Activated CD4-positive, alpha-beta T cell treated with anti-CD3 and anti-CD28 coated beads, Interleukin-10, Interleukin-2, amounts not matched to agents 100 ng/mL and 50 ng/mL, durations not matched to agents 16 hours and 8 hours (primary cell): ENCODE results near the gene CTDSP2.
A peak's percentile ranks its signal among the peaks of the same experiment; 100 is the strongest.
"Not testable (repeated sequence)": the region's sequence is repeated elsewhere in the genome, so short reads cannot be mapped to it uniquely, and the experiment has no call there.

Experiments
- DNase-seq: peaks from one replicate; pipeline ENCODE4 v3.0.0-alpha.2; 2020

The CTDSP2 gene, protein sequence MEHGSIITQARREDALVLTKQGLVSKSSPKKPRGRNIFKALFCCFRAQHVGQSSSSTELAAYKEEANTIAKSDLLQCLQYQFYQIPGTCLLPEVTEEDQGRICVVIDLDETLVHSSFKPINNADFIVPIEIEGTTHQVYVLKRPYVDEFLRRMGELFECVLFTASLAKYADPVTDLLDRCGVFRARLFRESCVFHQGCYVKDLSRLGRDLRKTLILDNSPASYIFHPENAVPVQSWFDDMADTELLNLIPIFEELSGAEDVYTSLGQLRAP

DNA sequence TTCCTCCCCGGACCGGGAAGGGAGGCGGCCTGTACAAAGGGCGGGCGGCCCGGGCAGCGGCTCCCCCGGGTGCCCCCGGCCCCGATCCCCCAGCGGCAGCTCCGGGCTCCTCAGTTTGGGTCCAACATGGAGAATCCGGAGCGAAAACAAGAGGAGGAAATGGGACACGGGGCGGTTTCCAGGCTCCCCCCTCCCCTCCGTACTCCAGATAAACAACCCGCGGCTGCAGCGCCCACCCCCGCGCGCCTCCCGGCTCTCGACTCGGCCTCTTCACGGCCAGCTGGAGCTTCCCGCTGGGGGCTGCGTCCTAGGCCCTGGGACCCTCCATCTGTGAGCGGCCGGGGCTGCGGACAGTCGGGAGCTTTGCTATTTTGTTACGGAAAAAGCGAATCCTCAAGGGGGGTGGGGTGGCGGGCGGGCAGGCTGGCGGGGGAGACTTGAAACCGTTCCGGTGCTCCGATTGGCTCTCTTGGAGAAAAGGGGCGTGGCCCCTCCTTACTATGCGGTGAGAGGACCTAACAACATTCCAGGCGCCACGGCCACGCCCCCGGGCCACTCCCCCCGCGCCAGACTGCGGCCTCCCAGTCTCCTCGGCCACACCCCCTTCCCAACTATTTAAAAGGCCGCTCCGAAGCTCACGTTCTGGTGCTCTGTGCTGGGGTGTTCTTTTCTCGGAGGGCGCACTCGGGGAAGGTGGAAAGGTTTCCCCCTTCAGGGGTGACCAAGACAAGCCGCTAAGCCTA lies at the start of gene CTDSP2:
Gene CTDSP2, minus strand, starts transcription at position 153 of the 743 bp plus-strand sequence. CDS start 294 bp downstream, outside the sequence.
- peak; percentile 96 for DNase-seq

DNA sequence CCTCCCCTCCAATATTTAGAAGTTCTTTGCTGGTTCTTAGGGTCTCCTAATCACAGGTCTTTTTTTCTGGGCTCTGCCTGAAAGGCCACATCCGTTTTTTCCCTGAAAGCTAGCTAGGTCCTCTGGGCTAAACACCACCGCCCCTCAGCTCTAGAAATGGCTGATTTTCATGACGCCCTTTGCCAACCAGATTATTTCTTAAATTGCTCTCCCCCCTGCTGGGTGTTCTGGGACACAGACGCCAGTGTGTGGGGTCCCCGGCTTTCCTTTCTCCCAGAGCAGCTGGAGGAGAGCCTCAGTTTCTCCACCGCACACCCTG lies 49.5 kb upstream of the CTDSP2 start:
- DNase-seq, result no peak

DNA sequence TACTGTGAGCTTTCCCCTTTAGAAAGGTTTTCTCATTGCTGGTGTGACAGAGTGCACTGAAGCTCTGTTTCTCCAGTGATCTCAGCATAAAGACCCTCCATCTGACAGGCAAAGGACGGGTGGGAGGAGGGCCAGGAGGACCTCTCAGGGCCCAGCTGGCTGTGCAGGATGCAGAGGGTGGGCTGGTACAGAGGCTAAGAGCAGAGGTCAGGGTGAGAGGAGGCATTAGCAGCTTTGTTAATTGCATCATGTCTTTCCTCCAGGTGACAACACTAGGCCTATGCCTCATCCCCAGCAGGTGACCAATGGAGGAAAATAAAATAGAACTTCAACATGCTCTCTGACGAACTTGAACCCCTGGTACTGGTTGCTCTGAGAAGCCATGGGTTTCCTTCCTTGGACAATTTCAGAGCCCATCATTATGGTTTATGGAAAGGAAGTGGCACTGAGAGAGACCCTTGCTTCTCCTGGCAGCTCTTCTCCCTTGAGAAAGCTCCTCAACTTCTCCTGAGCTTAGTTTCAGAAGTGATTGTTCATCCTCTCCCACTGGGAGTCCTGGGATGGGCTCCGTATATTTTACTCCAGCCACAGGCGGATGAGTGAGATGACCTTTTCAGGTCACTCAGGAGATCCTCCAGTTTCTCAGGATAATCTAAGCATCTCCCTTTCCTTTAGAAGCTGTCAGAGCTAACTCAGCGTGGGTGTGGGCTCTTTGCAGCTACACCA lies 49.0 kb upstream of the CTDSP2 start:
- no peak for DNase-seq

DNA sequence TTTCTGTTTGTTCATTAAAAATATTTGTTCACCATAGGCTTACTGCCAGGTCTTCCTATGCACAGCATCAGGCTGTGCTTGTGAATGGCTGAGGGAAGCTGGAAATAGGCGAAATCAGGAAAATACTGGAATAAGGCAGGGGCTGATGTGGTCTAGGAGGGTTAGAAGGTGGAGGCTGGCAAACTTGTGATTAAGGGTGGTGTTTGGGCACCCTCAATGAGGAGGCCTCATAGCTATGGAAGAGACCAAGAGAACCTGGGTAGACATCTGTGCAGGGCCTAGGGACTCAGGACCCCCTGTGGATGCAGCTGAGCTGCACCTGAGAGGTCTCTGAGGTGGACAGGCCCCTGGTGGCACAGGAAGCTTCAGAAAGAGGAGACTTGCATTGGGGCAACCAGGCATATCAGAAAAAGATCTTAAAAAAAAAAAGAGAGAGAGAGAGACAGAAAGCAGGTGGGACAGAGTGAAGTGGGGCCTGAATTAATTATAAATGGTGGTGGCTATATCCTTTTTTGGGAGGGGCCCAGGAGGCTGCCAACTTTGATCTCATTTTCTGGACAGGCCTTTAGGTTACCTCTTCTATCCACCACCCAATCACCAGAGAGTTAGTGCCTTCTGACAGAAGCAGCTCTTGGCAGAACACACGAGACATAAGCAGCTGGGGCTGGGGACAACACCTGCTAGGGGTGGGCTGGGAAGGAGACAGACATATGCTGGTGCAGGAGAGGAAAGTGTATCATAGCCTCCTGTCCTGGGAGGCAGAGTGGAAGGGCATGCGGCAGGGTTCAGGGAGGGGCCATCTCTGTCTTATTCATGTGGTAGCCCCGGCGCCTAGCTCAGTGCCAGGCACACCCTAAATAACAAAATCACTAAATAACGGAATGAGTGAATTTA lies 48.1 kb upstream of the CTDSP2 start:
- no peak for DNase-seq

DNA sequence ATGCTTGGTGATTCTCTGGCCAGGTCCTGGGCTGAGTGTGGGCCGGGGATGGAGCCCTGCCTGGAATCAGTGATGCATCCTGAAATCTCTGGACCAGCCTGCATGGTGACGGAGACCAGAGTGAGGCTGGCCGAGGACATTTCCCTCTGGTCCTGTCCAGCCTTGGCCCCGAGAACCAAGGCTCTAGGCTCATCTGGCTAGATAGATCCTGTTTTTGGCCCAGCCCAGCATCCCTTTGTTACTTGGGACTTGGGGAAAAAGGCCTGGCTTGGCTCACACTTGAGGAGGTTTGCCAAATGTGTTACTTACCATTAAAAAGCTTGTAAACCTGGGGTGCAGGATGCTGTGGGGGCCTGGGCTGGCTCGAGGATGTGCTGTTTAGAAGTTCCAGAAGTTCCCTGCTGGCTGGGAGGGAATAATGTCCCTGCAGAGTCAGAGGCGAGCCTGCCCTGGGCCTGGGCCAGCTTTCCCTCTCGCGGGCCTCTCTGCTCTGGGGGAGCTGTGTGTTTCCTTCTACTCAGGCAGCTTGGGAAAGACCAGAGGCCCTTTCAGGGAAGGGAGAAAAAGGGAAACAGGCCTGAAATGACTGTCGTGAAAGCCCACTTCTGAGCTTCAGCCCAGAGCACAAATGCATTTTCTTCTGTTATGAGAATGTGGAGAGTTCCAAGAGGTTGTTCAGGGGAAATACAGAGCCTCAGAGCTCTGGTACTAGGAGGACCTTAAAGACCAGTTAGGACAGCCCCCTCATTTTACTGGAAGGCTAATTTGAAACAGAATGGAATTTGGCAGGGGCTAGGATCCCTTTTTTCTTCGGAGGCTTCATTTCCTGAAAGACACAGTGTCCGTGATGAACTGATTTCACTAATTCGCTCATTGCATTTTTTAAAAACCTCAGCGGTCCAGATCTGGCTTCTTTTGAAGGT lies 47.2 kb upstream of the CTDSP2 start:
- DNase-seq, result no peak

DNA sequence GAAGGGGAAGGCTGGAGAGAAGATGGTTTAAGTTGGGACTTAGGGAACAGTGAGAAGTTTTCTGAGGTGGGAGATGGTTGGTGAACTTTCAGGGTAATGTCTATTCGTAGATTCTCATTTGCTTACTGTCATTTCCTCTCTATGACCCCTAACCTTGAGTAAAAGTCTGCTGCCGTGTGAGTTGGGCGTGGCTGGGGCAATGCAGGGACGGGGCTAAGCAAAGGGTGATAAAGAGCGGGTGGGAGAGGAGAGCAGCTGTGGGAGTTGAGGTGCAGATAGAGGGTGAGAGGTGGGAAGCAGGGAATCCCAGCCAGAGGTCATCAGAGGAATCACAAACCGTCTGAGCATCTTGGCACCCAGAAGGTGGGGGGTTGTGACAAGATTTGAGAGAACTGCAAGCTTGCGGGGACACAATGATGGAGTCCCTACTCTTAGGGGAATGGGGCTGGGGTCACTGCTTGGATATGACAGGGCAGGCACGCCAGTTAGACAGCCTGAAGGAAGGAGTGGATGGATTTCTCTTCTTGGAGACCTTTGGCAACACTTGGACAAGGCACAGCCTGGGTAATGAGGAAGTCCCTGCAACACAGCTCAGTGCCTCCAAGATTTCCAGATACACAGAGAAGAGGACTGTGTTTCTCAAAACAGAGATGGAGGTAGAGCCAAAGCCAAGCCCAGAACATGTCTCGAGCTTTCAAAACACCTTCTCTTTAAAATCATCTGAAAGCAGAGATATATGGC lies 45.9 kb upstream of the CTDSP2 start:
- DNase-seq, result no peak

DNA sequence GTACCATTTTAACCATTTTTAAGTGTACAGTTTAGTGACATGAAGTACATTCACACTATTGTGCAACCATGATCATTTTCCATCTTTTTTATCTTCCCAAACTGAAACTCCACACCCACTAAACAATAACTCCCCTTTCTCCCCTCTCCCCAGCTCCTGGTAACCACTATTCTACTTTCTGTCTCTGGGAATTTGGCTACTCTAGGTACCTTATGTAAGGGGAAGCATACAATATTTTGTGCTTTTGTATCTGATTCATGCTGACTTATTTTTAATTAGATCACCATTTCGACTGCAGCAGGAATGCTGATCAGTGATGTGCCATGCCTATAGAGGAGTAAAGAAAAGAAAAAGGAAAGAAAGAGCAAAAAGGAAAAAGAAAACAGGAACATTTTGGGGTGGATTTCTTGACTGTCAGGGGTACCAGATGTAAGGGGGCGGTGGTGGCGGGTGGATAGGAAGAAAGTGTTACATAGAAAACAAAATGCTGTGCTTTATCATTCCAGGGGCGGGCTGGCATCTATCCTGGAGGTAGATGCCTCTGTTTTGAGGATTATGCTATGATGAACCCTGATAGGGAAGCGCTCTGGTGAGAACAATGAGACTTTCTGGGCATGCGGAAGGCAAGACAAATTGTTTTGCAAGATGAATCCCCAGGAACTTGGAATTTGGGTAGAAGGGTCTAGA lies 45.2 kb upstream of the CTDSP2 start:
- DNase-seq, result no peak

DNA sequence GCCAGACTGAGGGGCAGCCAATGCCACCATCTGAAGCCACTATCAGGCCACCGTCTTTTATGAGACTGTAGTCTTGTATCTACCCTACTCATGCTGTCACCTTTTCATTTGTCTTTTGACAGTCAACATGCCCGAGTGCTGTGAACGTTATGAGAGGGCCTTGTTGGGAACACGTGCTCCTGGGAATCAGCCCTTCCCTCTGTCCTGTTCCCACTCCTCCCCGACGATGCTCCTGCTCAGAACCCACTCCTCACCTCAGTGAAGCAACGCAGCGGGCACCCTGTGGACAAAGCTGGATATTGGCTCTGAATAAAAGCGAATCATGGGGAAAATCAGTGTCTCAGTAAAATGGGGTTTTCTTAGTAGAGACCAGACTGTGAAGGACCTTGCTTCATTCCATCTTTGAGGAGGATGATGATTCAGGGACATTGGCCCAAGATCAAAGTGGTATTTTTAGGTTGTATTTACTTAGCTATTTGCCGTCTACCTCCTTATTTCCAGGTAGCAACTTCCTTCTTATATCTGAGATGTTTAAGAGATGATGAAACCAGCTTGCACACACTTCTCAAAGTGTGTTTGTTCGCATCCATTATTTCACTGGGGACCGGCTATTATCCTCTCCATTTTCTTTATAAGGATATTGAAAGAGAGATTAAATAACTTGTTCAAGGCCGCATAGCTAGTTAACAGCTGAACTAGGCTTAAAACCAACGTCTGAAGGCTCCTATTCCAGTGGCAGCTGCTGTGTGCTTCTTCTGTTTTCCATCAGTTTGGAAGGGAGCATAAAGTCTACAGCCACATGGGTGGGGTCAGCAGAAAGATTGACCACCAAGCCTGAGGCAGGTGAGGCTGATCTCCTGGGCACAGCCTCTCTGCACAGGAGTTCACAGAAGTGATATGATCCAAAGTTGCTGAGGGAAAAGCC lies 43.9 kb upstream of the CTDSP2 start:
- DNase-seq, result no peak

DNA sequence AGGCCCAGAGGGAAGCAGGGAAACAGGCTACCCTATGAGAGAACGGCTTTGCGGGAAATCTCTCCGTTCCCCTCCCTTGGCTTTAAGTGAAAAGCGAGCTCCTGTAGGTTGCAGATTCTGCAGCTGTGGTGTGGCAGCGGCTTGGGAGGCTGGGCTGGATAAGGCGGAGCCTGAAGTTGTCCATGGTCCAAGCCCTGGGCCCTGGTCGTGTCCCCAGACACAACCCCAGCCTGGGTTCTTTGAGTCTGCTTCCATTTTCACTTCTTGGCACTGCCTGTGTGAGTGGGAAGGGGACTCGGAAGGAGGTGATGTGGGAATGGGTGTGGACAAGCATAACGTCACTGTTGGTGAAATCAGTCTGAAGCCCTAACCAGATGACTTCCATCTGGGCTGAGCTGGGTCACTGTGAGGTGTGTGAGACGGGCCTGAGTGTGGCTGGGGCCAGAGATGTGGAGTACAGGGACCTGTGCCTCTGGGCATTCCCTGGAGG lies 43.0 kb upstream of the CTDSP2 start:
- no peak for DNase-seq

DNA sequence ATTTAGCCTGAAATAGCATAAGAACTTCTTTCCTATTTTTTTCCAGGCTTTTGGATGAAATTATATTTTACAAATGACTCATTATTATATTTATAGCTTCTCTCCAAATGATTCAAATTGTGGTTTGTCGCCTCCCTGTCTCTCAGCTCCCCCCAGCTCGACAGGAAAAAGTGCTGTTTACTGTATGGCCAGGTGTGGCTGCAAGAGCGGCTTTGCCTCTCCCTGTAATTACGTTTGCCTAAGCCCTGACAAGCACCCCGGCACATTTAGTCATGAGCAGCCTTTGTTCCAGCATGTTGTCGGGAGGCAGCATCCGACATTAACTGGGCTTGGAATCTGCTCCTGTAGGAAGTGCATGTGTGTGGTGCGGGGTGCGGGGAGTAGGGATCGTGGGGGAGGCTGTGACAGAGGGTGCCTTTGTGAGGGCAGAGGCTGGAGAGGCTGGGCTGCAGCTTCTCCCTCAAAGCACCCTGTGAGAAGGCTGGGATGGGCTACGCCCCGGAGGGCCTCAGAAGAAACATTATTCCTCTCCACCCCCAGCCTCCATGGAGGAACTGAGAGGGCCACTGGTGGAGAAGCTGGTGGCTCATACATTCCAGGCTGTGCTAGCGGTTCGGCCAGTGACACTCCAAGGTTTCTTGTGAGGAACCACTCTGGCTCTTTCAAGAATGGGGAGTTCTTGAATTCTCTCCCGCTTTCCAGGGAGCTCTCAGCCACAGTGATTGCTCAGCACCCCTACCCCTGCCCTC lies 42.1 kb upstream of the CTDSP2 start:
- peak; percentile 62 for DNase-seq

DNA sequence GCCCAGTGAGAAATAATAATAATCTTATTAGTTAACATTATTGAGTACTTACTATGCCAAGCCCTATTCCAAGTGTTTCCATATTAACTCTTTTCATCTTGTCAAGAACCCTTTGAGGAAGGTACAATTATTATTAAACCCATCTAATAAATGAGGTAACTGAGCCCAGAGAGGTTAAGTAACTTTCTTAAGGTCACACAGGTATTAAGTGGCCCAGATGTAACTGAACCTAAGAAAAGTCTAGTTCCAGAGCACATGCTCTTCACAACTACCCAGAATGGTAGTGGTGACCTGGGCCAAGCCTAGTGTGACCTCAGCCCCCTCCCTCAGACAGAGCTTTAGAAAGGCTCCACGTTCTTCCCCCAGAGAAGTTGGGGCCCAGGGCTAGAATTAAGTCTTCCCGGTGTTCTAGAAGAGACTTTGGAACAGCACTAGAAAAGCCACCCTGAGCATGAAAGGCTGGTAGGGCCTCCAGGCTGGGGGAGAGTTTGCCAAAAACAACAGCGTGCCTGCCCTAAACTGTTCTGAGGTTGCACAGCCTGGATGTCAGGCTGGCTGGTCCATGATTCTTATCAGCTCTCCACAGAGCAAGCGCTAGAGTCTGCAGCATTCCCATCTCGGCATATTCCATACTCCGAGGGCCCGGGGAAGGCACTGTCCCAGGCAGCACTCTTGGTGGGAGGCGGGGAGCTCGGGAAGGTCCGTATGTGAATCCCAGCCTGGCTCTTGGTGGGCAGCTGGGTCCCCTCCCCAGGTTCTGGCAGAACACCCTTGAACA lies 41.3 kb upstream of the CTDSP2 start:
- no peak for DNase-seq

DNA sequence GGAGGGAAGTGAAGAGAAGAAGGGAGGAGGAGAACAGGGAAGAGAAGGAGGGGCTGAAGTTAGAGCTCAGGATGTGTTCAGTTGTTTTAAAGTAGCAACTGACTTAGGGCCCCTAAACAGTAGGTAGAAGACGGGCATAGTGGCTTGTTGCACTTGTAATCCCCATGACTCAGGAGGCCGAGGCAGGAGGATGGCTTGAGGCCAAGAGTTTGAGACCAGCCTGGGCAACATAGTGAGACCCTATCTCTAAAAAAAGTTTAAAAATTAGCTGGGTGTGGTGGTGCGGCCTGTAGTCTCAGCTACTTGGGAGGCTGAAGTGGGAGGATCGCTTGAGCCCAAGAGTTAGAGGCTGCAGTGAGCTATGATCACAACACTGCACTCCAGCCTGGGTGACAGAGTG lies 40.4 kb upstream of the CTDSP2 start:
- DNase-seq, result not testable (repeated sequence)

DNA sequence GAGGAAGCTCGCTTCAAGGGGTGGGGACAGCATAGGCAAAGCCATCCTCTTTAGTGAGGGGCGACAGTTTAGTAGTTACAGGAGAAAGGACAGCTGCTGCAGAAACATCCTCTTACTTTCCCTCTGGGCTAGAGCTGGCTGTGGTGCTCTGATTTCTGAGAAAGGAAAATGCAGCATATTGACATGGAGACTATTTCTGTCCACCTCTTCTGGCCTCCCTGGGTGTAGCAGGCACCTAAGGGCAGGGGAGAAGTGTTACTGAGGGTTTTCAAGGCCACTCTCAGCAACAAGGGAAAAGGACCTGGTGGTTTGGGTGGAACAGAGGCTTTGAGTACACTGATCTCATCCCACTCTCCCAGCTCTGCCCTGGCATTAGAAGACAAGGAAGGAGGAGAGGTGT lies 40.0 kb upstream of the CTDSP2 start:
- DNase-seq, result no peak

DNA sequence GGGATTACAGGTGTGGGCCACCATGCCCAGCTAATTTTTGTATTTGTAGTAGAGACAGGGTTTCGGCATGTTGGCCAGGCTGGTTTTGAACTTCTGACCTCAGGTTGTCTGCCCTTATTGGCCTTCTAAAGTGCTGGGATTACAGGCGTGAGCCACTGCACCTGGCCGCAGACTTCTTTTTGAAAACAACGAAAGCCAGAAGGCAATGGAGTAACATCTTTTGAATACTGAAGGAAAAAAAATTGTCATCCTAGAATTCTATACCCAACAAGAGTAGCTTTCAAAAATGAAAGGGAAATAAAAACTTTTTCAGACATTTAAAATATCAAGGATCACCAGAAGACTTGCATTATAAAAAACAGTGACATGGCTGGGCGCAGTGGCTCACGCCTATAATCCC lies 38.7 kb upstream of the CTDSP2 start:
- no peak for DNase-seq

DNA sequence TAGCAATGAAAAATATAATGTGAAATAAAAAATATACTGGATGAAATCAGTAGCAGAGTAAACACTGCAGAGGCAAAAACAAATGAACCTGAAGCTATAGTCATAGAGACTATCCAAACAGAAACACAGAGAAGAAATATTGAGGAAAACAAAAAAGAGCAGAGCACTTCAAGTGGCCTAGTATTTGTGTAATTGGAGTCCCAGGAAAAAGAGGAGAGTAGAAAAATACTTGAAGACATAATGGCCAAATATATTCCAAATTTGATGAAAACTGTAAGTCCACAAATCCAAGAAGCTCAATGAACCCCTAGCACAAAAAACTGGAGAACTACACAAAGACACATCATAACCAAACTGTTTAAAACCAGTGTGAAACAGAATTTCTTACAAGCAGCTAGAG lies 37.2 kb upstream of the CTDSP2 start:
- DNase-seq, result no peak

DNA sequence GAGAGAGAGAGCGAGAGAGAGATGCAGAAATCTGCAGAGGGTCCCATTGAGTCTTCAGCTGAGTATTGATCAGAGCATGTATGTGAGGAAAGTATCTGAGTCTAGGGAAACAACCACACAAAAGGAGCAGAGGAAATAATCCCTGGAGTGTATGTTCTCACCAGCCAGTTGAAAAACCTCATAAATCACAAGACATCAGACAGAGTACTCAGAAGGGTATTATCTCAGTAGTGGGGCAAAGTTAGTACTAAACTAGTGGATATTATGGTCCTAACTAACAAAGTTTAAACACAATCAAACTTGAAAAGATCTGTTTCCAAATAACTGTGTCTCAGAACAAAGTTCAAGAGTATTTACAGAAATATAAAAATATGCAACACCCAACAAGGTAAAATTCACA lies 36.5 kb upstream of the CTDSP2 start:
- DNase-seq, result no peak

DNA sequence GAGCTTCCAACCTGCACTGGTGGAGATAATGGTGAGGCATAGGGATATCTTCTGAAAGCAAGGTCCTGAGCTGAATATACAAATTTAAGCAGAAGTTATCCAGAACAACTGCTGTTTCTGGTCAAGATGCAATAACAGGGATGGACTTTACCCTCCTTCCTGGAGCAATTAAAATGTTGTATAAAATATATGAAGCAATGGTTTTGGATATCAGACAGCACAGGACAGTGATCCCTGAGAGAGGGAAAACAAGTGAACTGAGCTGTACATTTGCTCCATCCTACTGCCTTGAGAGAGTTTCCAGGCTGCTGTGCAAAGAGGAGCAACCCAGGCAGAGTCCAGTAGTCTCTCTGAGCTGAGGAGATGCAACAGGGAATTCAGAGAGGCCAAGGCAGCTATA lies 36.0 kb upstream of the CTDSP2 start:
- no peak for DNase-seq

DNA sequence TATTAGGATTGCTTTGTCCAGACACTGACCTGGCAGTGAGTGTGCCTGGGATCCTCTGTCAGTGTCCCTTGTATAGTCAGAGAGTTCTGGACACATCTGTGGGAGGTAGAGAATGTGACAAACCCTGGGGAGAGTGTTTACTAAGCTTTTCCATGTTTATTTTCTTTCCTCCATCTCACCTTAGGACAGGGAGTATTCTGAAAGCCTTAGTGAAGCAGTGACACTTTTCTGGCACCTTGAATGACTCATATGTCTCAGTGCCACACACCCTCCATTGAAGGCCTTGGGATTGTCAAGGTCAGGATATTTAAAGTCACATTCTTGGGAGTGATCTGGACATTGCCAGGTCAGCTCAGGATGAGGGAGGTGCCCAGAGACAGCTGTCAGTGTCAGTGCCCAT lies 34.9 kb upstream of the CTDSP2 start:
- DNase-seq, result no peak
